Upper lobe of left lung (tissue), 6 donors: Measurements from ENCODE around the gene FGF14. TPM values are rescaled to one million over a fixed set of nuclear protein-coding genes. Genes with fewer than 3 reads are reported as not detected.

Source experiments
- ATAC-seq, 2 donors: fragments of 200-7000 bp; cut with Tn5 transposase; one replicate each; pipeline ENCODE4 v1.9.1; 2022; ENCODE audit warnings: mild to moderate bottlenecking in 2 of 2, moderate library complexity in 2 of 2; ENCODE audit not compliant: low FRiP score in 2 of 2
- DNase-seq, 2 donors: peaks; one replicate each; pipeline ENCODE4 v3.0.0-alpha.2; 2019 to 2020
- H3K27ac ChIP-seq, 4 donors: fragments of 200-600 bp; sonication (generic); one replicate each; pipeline ENCODE4 v1.5.1; 2016 to 2019
- H3K27me3 ChIP-seq, 4 donors: fragments of 200-600 bp; sonication (generic); one replicate each; pipeline ENCODE4 v1.5.1; 2017 to 2019
- H3K36me3 ChIP-seq, 4 donors: fragments of 200-600 bp; sonication (generic); one replicate each; pipeline ENCODE4 v1.5.1; 2016 to 2019
- H3K4me1 ChIP-seq, 4 donors: fragments of 200-600 bp; sonication (generic); one replicate each; pipeline ENCODE4 v1.5.1; 2018 to 2019
- H3K4me3 ChIP-seq, 4 donors: fragments of 200-600 bp; sonication (generic); one replicate each; pipeline ENCODE4 v1.5.1; 2017 to 2019; ENCODE audit warnings: mild to moderate bottlenecking in 2 of 4, moderate library complexity in 1 of 4
- H3K9me3 ChIP-seq, 4 donors: fragments of 200-600 bp; sonication (generic); one replicate each; pipeline ENCODE4 v1.5.1; 2018 to 2019
- EP300 ChIP-seq, 4 donors: sonication (generic); formaldehyde crosslinking; IDR thresholded peaks; one replicate each; pipeline ENCODE4 v1.5.1; 2017; ENCODE audit warnings: antibody characterized with exemption in 4 of 4, control low read depth in 2 of 4
- POLR2A ChIP-seq, 4 donors: fragments of 450-650 bp; IDR thresholded peaks; one replicate each; pipeline ENCODE4 v1.5.1; 2016 to 2017; ENCODE audit warnings: antibody characterized with exemption in 4 of 4, mild to moderate bottlenecking in 2 of 4
- POLR2AphosphoS5 ChIP-seq, 2 donors: sonication (generic); formaldehyde crosslinking; IDR thresholded peaks; one replicate each; pipeline ENCODE4 v1.5.1; 2017; ENCODE audit warnings: antibody characterized with exemption in 2 of 2
- WGBS, 2 donors: methylation state at CpG; one replicate each; pipeline ENCODE4 v1.1.5; 2017 to 2018; 5-methylcytosine and 5-hydroxymethylcytosine counted together
- total RNA-seq, 6 donors: library from RNA; depleted of rRNA in 4 of 6; stranded (reverse); fragments of >200 nt in 4 of 6; gene quantifications; one replicate each; pipeline versions ENCODE4 v1.1.0 to v1.2.1, GENCODE V29; 2016 to 2021
- TF ChIP-seq, protein P1 (sequence below), 6 experiments: fragments of 450-650 bp in 4 of 6; fragments of 200-600 bp in 2 of 6; sonication (generic) in 2 of 6; IDR thresholded peaks; one replicate each; pipeline ENCODE4 v1.5.1; 2016 to 2019; ENCODE audit warnings: antibody characterized with exemption in 6 of 6
- donor health status: DM: no; HTN: no; CAD: no; lungs with moderate emphysema.
- donor health status: DM: no; HTN: yes; CAD: no; lungs with severe emphysema.

Gene FGF14
- total RNA-seq, 6 donors from 2014 or later = 0.80 to 8.4 (median 4.1) TPM

DNA sequence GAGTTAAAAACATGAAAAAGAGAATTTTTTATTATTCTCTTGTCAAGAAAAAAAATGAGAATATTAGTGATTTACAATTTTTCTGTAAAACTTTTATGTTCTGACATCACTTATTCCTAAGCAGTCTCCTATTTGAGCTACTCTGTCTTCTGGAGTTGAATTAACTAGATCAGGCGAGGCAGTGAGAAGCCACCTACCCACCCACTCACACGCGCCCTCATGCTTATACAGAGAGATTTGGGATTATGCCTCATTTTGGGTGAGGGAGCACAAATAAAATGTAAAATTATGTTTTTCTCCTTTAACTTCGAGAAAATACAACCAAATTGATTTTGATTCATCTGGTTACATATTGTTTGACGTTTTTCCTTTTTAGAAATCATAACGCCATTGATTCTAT is 524.9 kb downstream of the FGF14 start:
- 88% methylated on average over 6 of the region's 6 CpGs for WGBS, 2 donors
- ATAC-seq (no peak), DNase-seq (no peak)
- Histone ChIP-seq H3K4me3 (no peak overlapping the region), H3K9me3 (no peaks in the 10 kb centered on the region), H3K27ac (no peak overlapping the region), H3K27me3 (no peaks in the 10 kb centered on the region), H3K4me1 (no peaks in the 10 kb centered on the region), H3K36me3 (no peaks in the 10 kb centered on the region)
- TF ChIP-seq EP300 (IDR thresholded peaks at IDR 0.05) (no peak), POLR2A (IDR thresholded peaks at IDR 0.05) (no peak), POLR2AphosphoS5 (IDR thresholded peaks at IDR 0.05) (no peak)
- TF ChIP-seq, protein P1, sequence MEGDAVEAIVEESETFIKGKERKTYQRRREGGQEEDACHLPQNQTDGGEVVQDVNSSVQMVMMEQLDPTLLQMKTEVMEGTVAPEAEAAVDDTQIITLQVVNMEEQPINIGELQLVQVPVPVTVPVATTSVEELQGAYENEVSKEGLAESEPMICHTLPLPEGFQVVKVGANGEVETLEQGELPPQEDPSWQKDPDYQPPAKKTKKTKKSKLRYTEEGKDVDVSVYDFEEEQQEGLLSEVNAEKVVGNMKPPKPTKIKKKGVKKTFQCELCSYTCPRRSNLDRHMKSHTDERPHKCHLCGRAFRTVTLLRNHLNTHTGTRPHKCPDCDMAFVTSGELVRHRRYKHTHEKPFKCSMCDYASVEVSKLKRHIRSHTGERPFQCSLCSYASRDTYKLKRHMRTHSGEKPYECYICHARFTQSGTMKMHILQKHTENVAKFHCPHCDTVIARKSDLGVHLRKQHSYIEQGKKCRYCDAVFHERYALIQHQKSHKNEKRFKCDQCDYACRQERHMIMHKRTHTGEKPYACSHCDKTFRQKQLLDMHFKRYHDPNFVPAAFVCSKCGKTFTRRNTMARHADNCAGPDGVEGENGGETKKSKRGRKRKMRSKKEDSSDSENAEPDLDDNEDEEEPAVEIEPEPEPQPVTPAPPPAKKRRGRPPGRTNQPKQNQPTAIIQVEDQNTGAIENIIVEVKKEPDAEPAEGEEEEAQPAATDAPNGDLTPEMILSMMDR (IDR thresholded peaks at IDR 0.05) = no peak

DNA sequence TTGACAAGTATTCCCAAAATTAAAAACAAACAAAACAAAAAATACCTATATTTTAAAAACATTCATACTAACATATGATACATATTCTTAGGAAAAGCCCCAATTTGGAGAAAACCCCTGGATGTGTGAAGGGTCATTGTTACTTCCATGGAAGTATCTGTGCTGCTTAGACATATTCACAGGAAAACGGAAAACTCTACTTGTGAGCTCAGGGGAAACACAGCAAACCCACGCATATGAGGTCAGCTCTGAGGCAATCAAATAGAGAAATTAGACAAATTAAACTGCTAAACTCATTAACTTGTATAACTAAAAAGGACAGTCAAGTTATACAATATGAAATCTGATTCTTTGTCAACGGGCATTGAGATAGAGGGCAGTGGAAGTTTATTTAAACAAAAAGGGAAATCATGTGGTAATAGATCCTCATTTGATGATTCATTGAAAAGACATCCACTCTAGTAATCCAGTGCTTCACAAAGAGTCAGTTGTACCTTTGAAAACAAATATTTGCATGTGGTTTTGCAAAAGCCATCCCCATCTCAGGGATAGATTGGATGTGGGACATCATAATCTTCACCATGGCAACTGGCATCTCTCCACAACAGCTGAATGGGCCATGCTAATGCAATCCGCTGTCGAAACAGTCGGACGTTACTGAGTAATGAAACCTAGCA is 526.0 kb downstream of the FGF14 start:
- H3K27me3 ChIP-seq = no peaks in the 10 kb centered on the region
- no peaks in the 10 kb centered on the region for H3K4me1 ChIP-seq
- no peak for ATAC-seq
- H3K9me3 ChIP-seq = no peaks in the 10 kb centered on the region
- no peak overlapping the region for H3K27ac ChIP-seq
- H3K4me3 ChIP-seq = no peak overlapping the region
- DNase-seq = no peak
- 79 to 82% methylated on average over 7 of the region's 7 CpGs for WGBS, 2 donors
- TF ChIP-seq POLR2A (IDR thresholded peaks at IDR 0.05) (no peak), POLR2AphosphoS5 (IDR thresholded peaks at IDR 0.05) (no peak), EP300 (IDR thresholded peaks at IDR 0.05) (no peak)
- TF ChIP-seq, protein P1 (IDR thresholded peaks at IDR 0.05) = no peak
- no peaks in the 10 kb centered on the region for H3K36me3 ChIP-seq

DNA sequence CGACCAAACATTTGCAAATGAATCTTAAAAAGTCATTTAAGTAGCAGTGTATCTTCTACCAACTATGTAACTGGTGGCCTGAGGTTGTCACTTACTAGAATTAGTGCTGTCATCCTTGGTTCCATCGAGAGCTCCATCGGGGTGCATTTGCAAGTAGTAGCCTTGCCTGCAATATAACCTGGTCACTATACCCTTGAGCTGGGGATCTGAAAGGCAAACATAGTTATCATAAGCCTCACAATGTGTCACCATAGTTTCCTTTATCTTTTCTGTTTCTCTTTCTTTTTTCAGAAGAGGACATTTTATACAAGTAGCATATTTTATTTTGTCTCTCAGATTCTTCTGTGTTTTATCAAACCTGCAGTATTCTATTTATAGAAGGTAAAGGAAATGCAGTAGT is 526.8 kb downstream of the FGF14 start:
- DNase-seq (no peak), ATAC-seq (no peak)
- no peaks in the 10 kb centered on the region for H3K36me3 ChIP-seq
- H3K4me3 ChIP-seq = no peak overlapping the region
- TF ChIP-seq POLR2AphosphoS5 (IDR thresholded peaks at IDR 0.05) = no peak
- TF ChIP-seq, protein P1 (IDR thresholded peaks at IDR 0.05) = no peak
- TF ChIP-seq EP300 (IDR thresholded peaks at IDR 0.05) = no peak
- no peak for TF ChIP-seq POLR2A (IDR thresholded peaks at IDR 0.05)
- H3K4me1 ChIP-seq = no peaks in the 10 kb centered on the region
- H3K27ac ChIP-seq = no peak overlapping the region
- 77% methylated on average over 3 of the region's 3 CpGs for WGBS, 2 donors
- H3K27me3 ChIP-seq = no peaks in the 10 kb centered on the region
- H3K9me3 ChIP-seq = no peaks in the 10 kb centered on the region

DNA sequence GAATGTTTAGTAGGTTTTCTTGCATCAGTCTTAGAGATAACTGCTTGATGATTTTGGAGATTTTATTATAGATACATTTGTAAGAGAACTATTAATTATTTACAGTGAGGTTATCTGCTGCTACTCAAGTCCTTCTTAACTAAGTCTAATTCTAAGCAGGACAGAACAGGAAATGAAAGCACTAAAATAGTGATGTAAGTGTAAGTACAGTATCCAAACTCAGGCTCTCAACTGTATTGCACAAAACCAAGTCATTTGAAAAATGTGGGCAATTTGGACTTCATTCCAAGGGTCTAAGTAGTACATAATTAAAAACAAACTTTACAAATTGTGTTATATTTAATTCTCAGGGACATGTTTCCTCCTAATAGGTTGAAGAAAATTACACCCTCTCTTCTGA is 532.3 kb downstream of the FGF14 start:
- H3K36me3 ChIP-seq = no peaks in the 10 kb centered on the region
- DNase-seq = no peak
- no peaks in the 10 kb centered on the region for H3K27me3 ChIP-seq
- ATAC-seq = no peak
- no peak overlapping the region for H3K4me3 ChIP-seq
- H3K4me1 ChIP-seq = no peaks in the 10 kb centered on the region
- no peak for TF ChIP-seq POLR2AphosphoS5 (IDR thresholded peaks at IDR 0.05)
- TF ChIP-seq, protein P1 (IDR thresholded peaks at IDR 0.05) = no peak
- TF ChIP-seq EP300 (IDR thresholded peaks at IDR 0.05) = no peak
- TF ChIP-seq POLR2A (IDR thresholded peaks at IDR 0.05) = no peak
- H3K9me3 ChIP-seq = no peaks in the 10 kb centered on the region
- H3K27ac ChIP-seq = no peak overlapping the region
